ENCODE measurements around the gene KRTAP19-1. TPM values are rescaled to one million over a fixed set of nuclear protein-coding genes. Genes with fewer than 3 reads are reported as not detected.

The KRTAP19-1 gene
- total and polyA plus RNA-seq, 4 donors, result not detected

- no peak for TF ChIP-seq CTCF (IDR thresholded peaks at IDR 0.05; ENCODE audit: control extremely low read depth, extremely low read depth)
- no peaks in the 10 kb centered on the region for H3K9me3 ChIP-seq (ENCODE audit: control insufficient read depth in 4 of 4, insufficient read depth in 3 of 4, low read length in 3 of 4)
- no peak for ATAC-seq (ENCODE audit: insufficient read depth, low FRiP score)
- no peaks in the 10 kb centered on the region for H3K27me3 ChIP-seq (ENCODE audit: control insufficient read depth in 3 of 3, insufficient read depth in 3 of 3, low read length in 2 of 3)
- H3K36me3 ChIP-seq (ENCODE audit: control insufficient read depth in 4 of 4, insufficient read depth in 4 of 4, low read length in 4 of 4), result no peaks in the 10 kb centered on the region
- no peaks in the 10 kb centered on the region for H3K4me1 ChIP-seq (ENCODE audit: control insufficient read depth in 5 of 5, insufficient read depth in 5 of 5, low read length in 5 of 5)
- no peak for DNase-seq
- H3K27ac ChIP-seq (ENCODE audit: low read depth in 1 of 2, low read length in 1 of 2), result no peak overlapping the region
- no peak overlapping the region for H3K9ac ChIP-seq (ENCODE audit: insufficient read depth in 1 of 2, low read length in 2 of 2)
- 55 to 56% methylated on average over 3 of the region's 3 CpGs for WGBS, 2 donors
- H3K4me3 ChIP-seq, result no peak overlapping the region
These were observed 16.5 kb downstream of the KRTAP19-1 start for GRCh38 chr21:30463713-30464112.

GRCh38 chr21:30448514-30448913 lies 31.7 kb downstream of the KRTAP19-1 start:
- H3K27ac ChIP-seq (ENCODE audit: low read depth in 1 of 2, low read length in 1 of 2), result no peak overlapping the region
- ATAC-seq (ENCODE audit: insufficient read depth, low FRiP score), result no peak

GRCh38 chr21:30447056-30447455 lies 33.1 kb downstream of the KRTAP19-1 start:
- H3K27me3 ChIP-seq (ENCODE audit: control insufficient read depth in 3 of 3, insufficient read depth in 3 of 3, low read length in 2 of 3), result no peaks in the 10 kb centered on the region
- DNase-seq (no peak), ATAC-seq (ENCODE audit: insufficient read depth, low FRiP score) (no peak)
- no peaks in the 10 kb centered on the region for H3K4me1 ChIP-seq (ENCODE audit: control insufficient read depth in 5 of 5, insufficient read depth in 5 of 5, low read length in 5 of 5)
- H3K27ac ChIP-seq (ENCODE audit: low read depth in 1 of 2, low read length in 1 of 2), result no peak overlapping the region
- H3K36me3 ChIP-seq (ENCODE audit: control insufficient read depth in 4 of 4, insufficient read depth in 4 of 4, low read length in 4 of 4), result no peaks in the 10 kb centered on the region
- H3K4me3 ChIP-seq, result no peak overlapping the region
- H3K9ac ChIP-seq (ENCODE audit: insufficient read depth in 1 of 2, low read length in 2 of 2), result no peak overlapping the region
- H3K9me3 ChIP-seq (ENCODE audit: control insufficient read depth in 4 of 4, insufficient read depth in 3 of 4, low read length in 3 of 4), result no peaks in the 10 kb centered on the region
- 16 to 30% methylated on average over 4 of the region's 4 CpGs for WGBS, 2 donors
- no peak for TF ChIP-seq CTCF (IDR thresholded peaks at IDR 0.05; ENCODE audit: control extremely low read depth, extremely low read depth)

More at GRCh38 chr21:30448514-30448913, 31.7 kb downstream of the KRTAP19-1 start:
- Histone ChIP-seq H3K36me3 (ENCODE audit: control insufficient read depth in 4 of 4, insufficient read depth in 4 of 4, low read length in 4 of 4) (no peaks in the 10 kb centered on the region), H3K27me3 (ENCODE audit: control insufficient read depth in 3 of 3, insufficient read depth in 3 of 3, low read length in 2 of 3) (no peaks in the 10 kb centered on the region), H3K9ac (ENCODE audit: insufficient read depth in 1 of 2, low read length in 2 of 2) (peak overlapping the region in 1 of 2 donors; percentile 13), H3K9me3 (ENCODE audit: control insufficient read depth in 4 of 4, insufficient read depth in 3 of 4, low read length in 3 of 4) (no peaks in the 10 kb centered on the region), H3K4me1 (ENCODE audit: control insufficient read depth in 5 of 5, insufficient read depth in 5 of 5, low read length in 5 of 5) (no peaks in the 10 kb centered on the region), H3K4me3 (no peak overlapping the region)
- no peak for TF ChIP-seq CTCF (IDR thresholded peaks at IDR 0.05; ENCODE audit: control extremely low read depth, extremely low read depth)
- no peak for DNase-seq
- 84 to 86% methylated on average over 3 of the region's 3 CpGs for WGBS, 2 donors

- Histone ChIP-seq H3K4me1 (ENCODE audit: control insufficient read depth in 5 of 5, insufficient read depth in 5 of 5, low read length in 5 of 5) (no peaks in the 10 kb centered on the region), H3K27ac (ENCODE audit: low read depth in 1 of 2, low read length in 1 of 2) (no peak overlapping the region), H3K27me3 (ENCODE audit: control insufficient read depth in 3 of 3, insufficient read depth in 3 of 3, low read length in 2 of 3) (no peaks in the 10 kb centered on the region), H3K36me3 (ENCODE audit: control insufficient read depth in 4 of 4, insufficient read depth in 4 of 4, low read length in 4 of 4) (no peaks in the 10 kb centered on the region), H3K9ac (ENCODE audit: insufficient read depth in 1 of 2, low read length in 2 of 2) (no peak overlapping the region), H3K4me3 (no peak overlapping the region), H3K9me3 (ENCODE audit: control insufficient read depth in 4 of 4, insufficient read depth in 3 of 4, low read length in 3 of 4) (no peaks in the 10 kb centered on the region)
- 50 to 56% methylated on average over 1 of the region's 1 CpG for WGBS, 2 donors
- DNase-seq, result no peak
- no peak for ATAC-seq (ENCODE audit: insufficient read depth, low FRiP score)
- TF ChIP-seq CTCF (IDR thresholded peaks at IDR 0.05; ENCODE audit: control extremely low read depth, extremely low read depth), result no peak
These were observed 36.0 kb downstream of the KRTAP19-1 start for GRCh38 chr21:30444204-30444603.
